Measurements from ENCODE around the gene MPHOSPH6. TPM values are rescaled to one million over a fixed set of nuclear protein-coding genes. Genes with fewer than 3 reads are reported as not detected.
"Not testable (repeated sequence)": the region's sequence is repeated elsewhere in the genome, so short reads cannot be mapped to it uniquely, and the experiment has no call there.

The MPHOSPH6 gene
- polyA plus RNA-seq, 3 donors = 48.5 to 54.4 (median 49.6) TPM

DNA sequence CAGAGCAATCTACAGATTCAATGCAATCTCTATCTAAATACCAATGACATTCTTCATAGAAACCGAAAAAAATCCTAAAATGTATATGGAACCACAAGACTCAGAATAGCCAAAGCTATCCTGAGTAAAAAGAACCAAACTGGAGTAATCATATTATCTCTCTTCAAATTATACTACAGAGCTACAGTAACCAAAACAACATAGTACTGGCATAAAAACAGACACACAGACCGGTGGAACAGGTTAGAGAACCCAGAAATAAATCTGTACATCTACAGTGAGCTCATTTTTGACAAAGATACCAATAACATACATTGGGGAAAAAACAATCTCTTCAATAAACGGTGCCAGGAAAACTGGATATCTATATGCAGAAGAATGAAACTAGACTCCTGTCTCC is 45.4 kb downstream of the MPHOSPH6 start:
- DNase-seq (ENCODE audit: low read depth in 3 of 3, low spot score in 2 of 3) = no peak

- DNase-seq (ENCODE audit: low read depth in 3 of 3, low spot score in 2 of 3) = no peak
These were observed 50.6 kb downstream of the MPHOSPH6 start for GRCh38 chr16:82119405-82119804.

GRCh38 chr16:82118749-82119148 is 51.3 kb downstream of the MPHOSPH6 start:
- no peak for DNase-seq (ENCODE audit: low read depth in 3 of 3, low spot score in 2 of 3)

DNA sequence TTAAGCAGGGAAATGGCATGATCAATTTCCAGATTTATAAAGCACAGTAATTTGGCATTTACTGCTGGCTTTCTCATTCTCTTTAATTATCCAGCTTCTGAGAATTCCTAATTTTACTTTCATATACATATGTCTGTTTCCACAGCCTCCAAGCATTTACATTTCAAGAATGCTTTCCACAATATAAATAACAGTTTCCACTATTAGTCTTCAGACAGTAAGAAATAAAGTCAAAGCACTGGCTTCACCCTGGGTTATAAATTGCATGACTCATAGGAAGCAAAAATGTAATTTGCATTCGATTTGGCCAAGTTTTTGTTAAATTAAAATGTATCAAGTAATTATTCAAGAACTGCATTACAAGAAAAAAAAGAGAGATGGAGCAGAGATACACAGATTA is 53.5 kb downstream of the MPHOSPH6 start:
- no peak for DNase-seq (ENCODE audit: low read depth in 3 of 3, low spot score in 2 of 3)

- no peak for DNase-seq (ENCODE audit: low read depth in 3 of 3, low spot score in 2 of 3)
These were observed 56.3 kb downstream of the MPHOSPH6 start for GRCh38 chr16:82113741-82114140.

GRCh38 chr16:82111944-82112343 is 58.1 kb downstream of the MPHOSPH6 start:
- no peak for DNase-seq (ENCODE audit: low read depth in 3 of 3, low spot score in 2 of 3)

- not testable (repeated sequence) for DNase-seq (ENCODE audit: low read depth in 3 of 3, low spot score in 2 of 3)
These were observed 60.8 kb downstream of the MPHOSPH6 start for GRCh38 chr16:82109266-82109665.

DNA sequence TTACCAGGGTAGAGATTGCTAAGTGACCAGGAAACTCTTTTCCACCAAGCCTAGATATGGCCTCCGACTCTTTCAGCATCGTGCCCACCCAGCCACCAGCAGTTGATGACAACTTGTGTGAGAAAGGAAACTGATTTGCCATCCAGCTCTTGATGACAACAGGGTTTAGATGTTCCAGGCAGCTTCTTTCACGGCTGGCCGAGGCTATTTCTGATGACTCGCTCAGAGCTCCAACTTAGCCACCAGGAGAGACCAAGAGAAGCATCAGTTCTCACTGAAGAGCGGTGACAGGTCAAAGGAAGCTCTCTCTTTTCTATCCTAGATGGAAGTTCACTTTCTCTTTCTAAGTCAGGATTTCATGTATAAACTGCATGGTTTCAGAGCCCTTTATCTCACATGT is 61.2 kb downstream of the MPHOSPH6 start:
- DNase-seq (ENCODE audit: low read depth in 3 of 3, low spot score in 2 of 3) = no peak

GRCh38 chr16:82108100-82108499 is 61.9 kb downstream of the MPHOSPH6 start:
- no peak for DNase-seq (ENCODE audit: low read depth in 3 of 3, low spot score in 2 of 3)

GRCh38 chr16:82105107-82105506 is 64.9 kb downstream of the MPHOSPH6 start:
- DNase-seq (ENCODE audit: low read depth in 3 of 3, low spot score in 2 of 3) = no peak

Other genes with a start within 250 kb of the MPHOSPH6 start
- gene SDR42E1, start 158.8 kb downstream of the MPHOSPH6 start, polyA plus RNA-seq (ENCODE audit: insufficient read length in 3 of 3) = 10 to 100 TPM; 13.0 to 14.9 (median 14.6) TPM
- 10 to 100 TPM in 2 of 3 donors, 1 to 10 TPM in 1; 9.2 to 15.1 (median 13.7) TPM for gene HSD17B2, start 135.0 kb downstream of the MPHOSPH6 start, polyA plus RNA-seq (ENCODE audit: insufficient read length in 3 of 3)

All from right renal cortex interstitium (tissue), 3 donors.